GM23338 (cell line): ENCODE results near the gene RINT1. TPM values are rescaled to one million over a fixed set of nuclear protein-coding genes. Genes with fewer than 3 reads are reported as not detected.

Source experiments
- ATAC-seq: fragments of 200-7000 bp; cut with Tn5 transposase; 3 replicates; pipeline ENCODE4 v1.9.1; 2020
- DNase-seq: peaks from one replicate; pipeline ENCODE4 v3.0.0-alpha.2; 2015; ENCODE audit warnings: low spot score
- H2AFZ ChIP-seq: fragments of 200-600 bp; sonication (generic); 2 replicates; pipeline ENCODE4 v1.8.0; 2016; ENCODE audit warnings: antibody characterized with exemption, mild to moderate bottlenecking, moderate library complexity
- H3F3A ChIP-seq: fragments of 200-600 bp; sonication (generic); replicated peaks from 2 replicates; pipeline ENCODE4 v1.8.0; 2017; ENCODE audit warnings: antibody characterized with exemption, mixed run types, low read depth
- H3K27ac ChIP-seq: fragments of 200-600 bp; sonication (generic); 2 replicates; pipeline ENCODE4 v1.6.1; 2016; ENCODE audit warnings: low read depth
- H3K27me3 ChIP-seq: fragments of 200-600 bp; sonication (generic); 2 replicates; pipeline ENCODE4 v1.8.0; 2016; ENCODE audit warnings: mild to moderate bottlenecking, mixed run types, moderate library complexity; ENCODE audit not compliant: insufficient read depth
- H3K36me3 ChIP-seq: fragments of 200-600 bp; sonication (generic); 2 replicates; pipeline ENCODE4 v1.8.0; 2016; ENCODE audit warnings: mild to moderate bottlenecking; ENCODE audit not compliant: insufficient read depth
- H3K4me1 ChIP-seq: fragments of 200-600 bp; sonication (generic); 2 replicates; pipeline ENCODE4 v1.8.0; 2016; ENCODE audit warnings: mild to moderate bottlenecking, moderate library complexity; ENCODE audit not compliant: insufficient read depth
- H3K4me2 ChIP-seq: fragments of 200-600 bp; sonication (generic); 2 replicates; pipeline ENCODE4 v1.7.1; 2017; ENCODE audit warnings: mixed run types
- H3K4me3 ChIP-seq: fragments of 200-600 bp; sonication (generic); 2 replicates; pipeline ENCODE4 v1.6.1; 2016; ENCODE audit warnings: mixed run types
- H3K79me2 ChIP-seq: fragments of 200-600 bp; sonication (generic); replicated peaks from 2 replicates; pipeline ENCODE4 v1.8.0; 2017; ENCODE audit warnings: mild to moderate bottlenecking; ENCODE audit not compliant: insufficient read depth
- H3K9me2 ChIP-seq: fragments of 200-600 bp; sonication (generic); 2 replicates; pipeline ENCODE4 v1.8.0; 2017; ENCODE audit not compliant: insufficient read depth
- H4K20me1 ChIP-seq: fragments of 200-600 bp; sonication (generic); replicated peaks from 2 replicates; pipeline ENCODE4 v1.8.0; 2017; ENCODE audit warnings: mild to moderate bottlenecking; ENCODE audit not compliant: insufficient read depth
- H3K27ac Mint-ChIP-seq: 2 replicates; pipeline ENCODE4 v1.8.0; 2020; ENCODE audit warnings: inconsistent platforms, mild to moderate bottlenecking, moderate library complexity, mixed read lengths
- H3K27me3 Mint-ChIP-seq: 3 replicates; pipeline ENCODE4 v1.8.0; 2022; ENCODE audit warnings: low read depth, mild to moderate bottlenecking, moderate library complexity, mixed read lengths, inconsistent platforms; ENCODE audit not compliant: insufficient read depth, poor library complexity
- H3K36me3 Mint-ChIP-seq: 3 replicates; pipeline ENCODE4 v1.8.0; 2021; ENCODE audit warnings: low read depth, mild to moderate bottlenecking, inconsistent platforms, moderate library complexity, mixed read lengths
- H3K4me1 Mint-ChIP-seq: 3 replicates; pipeline ENCODE4 v1.8.0; 2020; ENCODE audit warnings: mild to moderate bottlenecking, inconsistent platforms, mixed read lengths
- H3K4me3 Mint-ChIP-seq: 3 replicates; pipeline ENCODE4 v1.8.0; 2021; ENCODE audit warnings: moderate library complexity, mild to moderate bottlenecking, inconsistent platforms, mixed read lengths
- H3K9me3 Mint-ChIP-seq: 3 replicates; pipeline ENCODE4 v1.8.0; 2020; ENCODE audit warnings: moderate library complexity, mild to moderate bottlenecking, inconsistent platforms, mixed read lengths
- CREB1 ChIP-seq: fragments of 250-450 bp; sonication (Bioruptor Pico); IDR thresholded peaks from 2 replicates; pipeline ENCODE4 v1.5.0; 2020; ENCODE audit warnings: low read depth, mild to moderate bottlenecking, moderate library complexity
- CTCF ChIP-seq, 2 experiments: fragments of 200-600 bp in 1 of 2; sonication (generic) in 1 of 2; conservative IDR thresholded peaks; 2 replicates each; pipeline versions ENCODE4 v1.5.1 to v1.6.1; 2016 to 2017; ENCODE audit warnings: antibody characterized with exemption in 2 of 2, low read depth in 2 of 2, mild to moderate bottlenecking in 2 of 2, moderate library complexity in 1 of 2
- EZH2 ChIP-seq: fragments of 200-600 bp; sonication (generic); IDR thresholded peaks from one replicate; pipeline ENCODE4 v1.8.0; 2017; ENCODE audit warnings: antibody characterized with exemption, mild to moderate bottlenecking, low read depth; ENCODE audit not compliant: unreplicated experiment
- EZH2phosphoT487 ChIP-seq: fragments of 200-600 bp; sonication (generic); IDR thresholded peaks from one replicate; pipeline ENCODE4 v1.8.1; 2018; ENCODE audit warnings: antibody characterized with exemption; ENCODE audit not compliant: unreplicated experiment
- JUNB ChIP-seq: IDR thresholded peaks from one replicate; pipeline ENCODE4 v1.6.1; 2016; ENCODE audit warnings: antibody characterized with exemption; ENCODE audit not compliant: unreplicated experiment
- NANOG ChIP-seq: IDR thresholded peaks from 2 replicates; pipeline ENCODE4 v1.6.1; 2016; ENCODE audit warnings: antibody characterized with exemption, borderline replicate concordance
- POLR2AphosphoS5 ChIP-seq: IDR thresholded peaks from 2 replicates; pipeline ENCODE4 v1.6.1; 2016; ENCODE audit warnings: antibody characterized with exemption, low read depth
- REST ChIP-seq: IDR thresholded peaks from one replicate; pipeline ENCODE4 v1.6.1; 2018; ENCODE audit warnings: antibody characterized with exemption; ENCODE audit not compliant: unreplicated experiment
- STAT1 ChIP-seq: IDR thresholded peaks from one replicate; pipeline ENCODE4 v1.6.1; 2016; ENCODE audit warnings: antibody characterized with exemption; ENCODE audit not compliant: unreplicated experiment
- ZNF114 ChIP-seq: fragments of 250-450 bp; sonication (Bioruptor Pico); IDR thresholded peaks from 2 replicates; pipeline ENCODE4 v1.5.0; 2020; ENCODE audit warnings: mild to moderate bottlenecking, moderate library complexity
- ZNF331 ChIP-seq: fragments of 250-450 bp; sonication (Bioruptor Pico); IDR thresholded peaks from 2 replicates; pipeline ENCODE4 v1.5.0; 2020; ENCODE audit warnings: low read depth, mild to moderate bottlenecking, moderate library complexity
- polyA plus RNA-seq: library from polyadenylated mRNA; unstranded; fragments of >200 nt; fragmentation: Nextera tagmentation; extraction: Ambion mirVana; gene quantifications from 2 replicates; pipeline ENCODE4 v1.2.1, GENCODE V29; 2016
- total RNA-seq: library from RNA; depleted of rRNA; stranded (reverse); fragments of >200 nt; shearing (Covaris generic); gene quantifications from 2 replicates; pipeline ENCODE4 v1.2.3, GENCODE V29; 2014
- TF ChIP-seq, protein P1 (sequence below): IDR thresholded peaks from 2 replicates; pipeline ENCODE4 v1.6.1; 2016; ENCODE audit warnings: antibody characterized with exemption

Gene RINT1
- total and polyA plus RNA-seq, 2 experiments from 2014 or later = 18.5 to 31.2 TPM

- no peaks in the 10 kb centered on the region for H3K79me2 ChIP-seq
- H2AFZ ChIP-seq = no peak overlapping the region
- H3K4me2 ChIP-seq = 0 out of 2 replicates have a peak overlapping the region, but pooled peaks have one; percentile 18
- Mint-ChIP-seq H3K4me1 (peaks cover 27% of the 10 kb centered on the region), H3K27ac (no peak overlapping the region), H3K27me3 (peaks cover 2% of the 10 kb centered on the region), H3K36me3 (no peaks in the 10 kb centered on the region), H3K4me3 (no peak overlapping the region), H3K9me3 (no peaks in the 10 kb centered on the region)
- no peaks in the 10 kb centered on the region for H3K9me2 ChIP-seq
- no peaks in the 10 kb centered on the region for H3K27me3 ChIP-seq
- H3K36me3 ChIP-seq = no peaks in the 10 kb centered on the region
- no peaks in the 10 kb centered on the region; the same call in 1 of the 2 replicates for H3F3A ChIP-seq
- H3K4me1 ChIP-seq = peaks cover 11% of the 10 kb centered on the region
- peak; percentile 48 for DNase-seq
- peak; percentile 45 to 46 for TF ChIP-seq CTCF (conservative IDR thresholded peaks at IDR 0.05; ENCODE audit: low read depth in 2 of 2)
- TF ChIP-seq, protein P1, sequence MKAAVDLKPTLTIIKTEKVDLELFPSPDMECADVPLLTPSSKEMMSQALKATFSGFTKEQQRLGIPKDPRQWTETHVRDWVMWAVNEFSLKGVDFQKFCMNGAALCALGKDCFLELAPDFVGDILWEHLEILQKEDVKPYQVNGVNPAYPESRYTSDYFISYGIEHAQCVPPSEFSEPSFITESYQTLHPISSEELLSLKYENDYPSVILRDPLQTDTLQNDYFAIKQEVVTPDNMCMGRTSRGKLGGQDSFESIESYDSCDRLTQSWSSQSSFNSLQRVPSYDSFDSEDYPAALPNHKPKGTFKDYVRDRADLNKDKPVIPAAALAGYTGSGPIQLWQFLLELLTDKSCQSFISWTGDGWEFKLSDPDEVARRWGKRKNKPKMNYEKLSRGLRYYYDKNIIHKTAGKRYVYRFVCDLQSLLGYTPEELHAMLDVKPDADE = no peak
- ATAC-seq = peak; percentile 46
- H3K27ac ChIP-seq = no peak overlapping the region
- H4K20me1 ChIP-seq = no peaks in the 10 kb centered on the region
- no peak overlapping the region for H3K4me3 ChIP-seq
Measured at GRCh38 chr7:105594034-105594433, 62.0 kb downstream of the RINT1 start.

DNA sequence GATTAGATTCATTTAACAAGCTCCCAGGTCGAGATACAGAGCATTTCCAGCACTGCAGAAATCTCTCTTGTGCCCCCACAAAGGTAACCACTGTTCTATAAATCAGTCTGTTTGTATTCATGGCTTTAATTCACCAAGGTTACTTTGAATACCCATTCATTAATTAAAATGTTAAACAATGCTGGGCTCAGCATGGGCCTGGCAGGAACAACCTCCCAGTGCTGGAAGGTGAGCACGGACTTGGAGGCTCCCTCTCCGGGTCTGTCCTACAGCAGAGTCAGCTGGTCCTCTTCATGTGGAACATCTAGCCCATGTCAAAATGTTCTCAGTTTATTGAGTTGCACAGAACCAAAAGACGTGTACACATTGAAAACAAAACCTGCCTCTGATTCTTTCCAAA lies 64.9 kb downstream of the RINT1 start:
- H3K36me3 Mint-ChIP-seq = peaks cover under 1% of the 10 kb centered on the region; the same call in 1 of the 3 replicates
- ATAC-seq = peak; percentile 76

More for the DNA sequence above, 64.9 kb downstream of the RINT1 start:
- Mint-ChIP-seq H3K27ac (no peak overlapping the region), H3K9me3 (peaks cover under 1% of the 10 kb centered on the region; the same call in 1 of the 3 replicates), H3K4me1 (peaks cover 39% of the 10 kb centered on the region), H3K27me3 (peaks cover 10% of the 10 kb centered on the region), H3K4me3 (no peak overlapping the region)
- no peaks in the 10 kb centered on the region for H4K20me1 ChIP-seq
- H3F3A ChIP-seq = no peaks in the 10 kb centered on the region
- H3K4me2 ChIP-seq = peak overlapping the region; percentile 15; the same call in 1 of the 2 replicates
- no peak overlapping the region for H3K27ac ChIP-seq
- H3K27me3 ChIP-seq = no peaks in the 10 kb centered on the region
- peak; percentile 35 for DNase-seq
- no peaks in the 10 kb centered on the region for H3K79me2 ChIP-seq
- H3K9me2 ChIP-seq = peaks cover 7% of the 10 kb centered on the region; the same call in 1 of the 2 replicates
- H2AFZ ChIP-seq = no peak overlapping the region
- TF ChIP-seq CTCF (conservative IDR thresholded peaks at IDR 0.05; ENCODE audit: low read depth in 2 of 2) = no peak
- no peak for TF ChIP-seq ZNF331
- no peak for TF ChIP-seq NANOG
- TF ChIP-seq POLR2AphosphoS5 = no peak
- TF ChIP-seq CREB1 (CRISPR knock-in tag) = no peak
- TF ChIP-seq EZH2phosphoT487 = no peak
- no peak for TF ChIP-seq EZH2
- no peak for TF ChIP-seq REST
- TF ChIP-seq ZNF114 (CRISPR knock-in tag) = no peak
- no peak for TF ChIP-seq JUNB
- TF ChIP-seq STAT1 = no peak
- no peaks in the 10 kb centered on the region for H3K36me3 ChIP-seq
- no peak overlapping the region for H3K4me3 ChIP-seq
- H3K4me1 ChIP-seq = peaks cover 15% of the 10 kb centered on the region
